ENCODE measurements around the gene NHSL1.
A peak's percentile ranks its signal among the peaks of the same experiment; 100 is the strongest.

Gene NHSL1, protein sequence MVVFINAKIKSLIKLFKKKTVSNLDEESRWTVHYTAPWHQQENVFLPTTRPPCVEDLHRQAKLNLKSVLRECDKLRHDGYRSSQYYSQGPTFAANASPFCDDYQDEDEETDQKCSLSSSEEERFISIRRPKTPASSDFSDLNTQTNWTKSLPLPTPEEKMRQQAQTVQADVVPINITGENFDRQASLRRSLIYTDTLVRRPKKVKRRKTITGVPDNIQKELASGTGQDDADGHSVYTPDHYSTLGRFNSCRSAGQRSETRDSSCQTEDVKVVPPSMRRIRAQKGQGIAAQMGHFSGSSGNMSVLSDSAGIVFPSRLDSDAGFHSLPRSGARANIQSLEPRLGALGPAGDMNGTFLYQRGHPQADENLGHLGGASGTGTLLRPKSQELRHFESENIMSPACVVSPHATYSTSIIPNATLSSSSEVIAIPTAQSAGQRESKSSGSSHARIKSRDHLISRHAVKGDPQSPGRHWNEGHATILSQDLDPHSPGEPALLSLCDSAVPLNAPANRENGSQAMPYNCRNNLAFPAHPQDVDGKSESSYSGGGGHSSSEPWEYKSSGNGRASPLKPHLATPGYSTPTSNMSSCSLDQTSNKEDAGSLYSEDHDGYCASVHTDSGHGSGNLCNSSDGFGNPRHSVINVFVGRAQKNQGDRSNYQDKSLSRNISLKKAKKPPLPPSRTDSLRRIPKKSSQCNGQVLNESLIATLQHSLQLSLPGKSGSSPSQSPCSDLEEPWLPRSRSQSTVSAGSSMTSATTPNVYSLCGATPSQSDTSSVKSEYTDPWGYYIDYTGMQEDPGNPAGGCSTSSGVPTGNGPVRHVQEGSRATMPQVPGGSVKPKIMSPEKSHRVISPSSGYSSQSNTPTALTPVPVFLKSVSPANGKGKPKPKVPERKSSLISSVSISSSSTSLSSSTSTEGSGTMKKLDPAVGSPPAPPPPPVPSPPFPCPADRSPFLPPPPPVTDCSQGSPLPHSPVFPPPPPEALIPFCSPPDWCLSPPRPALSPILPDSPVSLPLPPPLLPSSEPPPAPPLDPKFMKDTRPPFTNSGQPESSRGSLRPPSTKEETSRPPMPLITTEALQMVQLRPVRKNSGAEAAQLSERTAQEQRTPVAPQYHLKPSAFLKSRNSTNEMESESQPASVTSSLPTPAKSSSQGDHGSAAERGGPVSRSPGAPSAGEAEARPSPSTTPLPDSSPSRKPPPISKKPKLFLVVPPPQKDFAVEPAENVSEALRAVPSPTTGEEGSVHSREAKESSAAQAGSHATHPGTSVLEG (N-terminal part only)

DNA sequence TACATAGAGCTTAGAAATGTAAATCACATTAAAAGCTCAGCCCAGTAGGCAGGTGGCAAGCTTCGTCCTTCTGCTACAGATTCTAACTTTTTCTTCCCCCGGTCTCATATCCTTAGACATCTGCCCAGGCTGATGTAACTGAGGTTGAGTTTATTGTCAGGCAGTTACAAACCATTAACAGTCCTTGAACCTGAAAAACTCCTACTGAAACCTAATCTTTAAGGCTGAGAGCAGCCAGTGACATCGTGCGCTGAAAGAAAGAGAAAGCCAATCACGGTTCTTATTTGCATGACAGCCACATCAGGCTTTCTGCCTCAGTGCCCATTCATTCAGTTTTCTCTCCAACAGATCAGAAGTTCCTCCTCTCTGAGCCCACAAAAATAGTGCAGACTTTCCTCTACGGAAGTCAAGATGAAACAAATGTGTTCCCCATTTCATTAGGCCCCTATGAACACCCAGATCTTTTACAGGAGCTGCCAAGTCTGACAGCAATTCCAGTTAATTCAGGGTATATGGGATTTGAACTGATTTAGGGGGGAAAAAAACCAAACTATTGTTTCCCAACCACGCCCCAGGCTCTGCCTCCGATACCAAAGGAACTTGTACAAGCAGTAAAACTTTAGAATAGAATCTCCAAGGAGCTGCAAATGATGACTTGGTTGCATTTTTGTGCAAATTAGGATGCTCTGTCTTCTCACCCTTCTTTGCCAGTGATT is at the start of gene NHSL1:
TSS of gene NHSL1 (minus strand) at position 192 of the 716 bp plus-strand sequence. CDS start 204 bp downstream, outside the sequence.
- DNase-seq (ENCODE audit: low read depth): no peak

DNA sequence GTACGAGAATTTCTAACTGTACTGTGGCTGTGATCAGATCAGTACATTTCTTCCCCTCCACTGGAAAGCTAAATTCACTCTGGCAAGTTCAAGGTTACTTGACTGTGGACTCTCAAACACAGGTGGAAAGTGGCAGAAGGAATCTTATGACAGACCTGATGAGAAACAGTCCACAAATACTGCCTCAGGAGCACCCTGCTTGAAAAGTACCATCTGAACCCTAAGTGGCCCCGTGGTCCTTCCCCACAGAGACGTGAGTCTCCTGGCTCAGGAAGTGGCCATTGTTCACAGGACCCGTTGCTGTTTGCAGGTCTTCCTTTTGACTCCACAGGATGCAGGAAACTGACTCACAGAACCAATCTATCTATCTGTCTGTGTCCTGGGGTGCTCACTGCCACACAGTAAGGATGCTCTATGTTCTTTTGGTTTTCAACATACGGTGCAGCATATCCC is 47.5 kb upstream of the NHSL1 start:
- DNase-seq (ENCODE audit: low read depth): peak; percentile 1

DNA sequence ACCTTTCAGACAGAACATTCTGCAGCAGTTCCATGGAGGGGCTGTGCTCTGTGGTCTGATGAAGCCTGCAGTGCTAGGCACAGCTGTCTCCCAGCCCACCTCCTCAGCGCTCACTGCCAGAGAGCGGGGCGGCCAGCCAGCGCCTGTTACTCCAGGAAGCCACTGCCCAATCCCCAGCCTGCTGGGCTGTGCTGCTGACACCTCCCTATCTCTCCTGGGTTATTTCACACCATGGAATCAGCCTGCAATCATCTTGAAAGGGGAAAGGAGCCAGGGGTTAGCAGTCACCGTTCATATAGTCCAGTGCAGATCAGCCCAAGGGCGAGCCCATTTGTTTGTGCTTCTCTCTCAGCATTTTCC is 46.3 kb upstream of the NHSL1 start:
- no peak for DNase-seq (ENCODE audit: low read depth)

DNA sequence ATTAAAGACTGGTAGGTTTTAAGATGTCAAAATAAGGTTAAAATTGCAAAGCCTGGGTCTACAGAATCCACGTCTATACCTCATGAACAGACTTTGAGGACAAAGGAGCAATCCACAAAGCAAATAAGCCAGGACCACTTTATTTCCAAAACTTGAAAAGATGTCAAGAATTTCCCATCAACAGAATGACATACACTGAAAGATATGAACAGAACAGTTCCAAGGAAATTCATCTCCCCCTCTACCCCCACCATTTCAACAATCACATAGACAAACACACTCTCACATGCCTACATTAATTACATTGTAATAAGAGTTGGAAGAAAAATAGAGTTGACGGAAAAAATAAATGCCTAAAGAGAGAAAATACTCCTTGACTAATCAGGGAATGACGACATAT is 45.2 kb upstream of the NHSL1 start:
- DNase-seq (ENCODE audit: low read depth): no peak

- no peak for DNase-seq (ENCODE audit: low read depth)
Measured at GRCh38 chr6:138543657-138544056, 44.4 kb upstream of the NHSL1 start.

DNA sequence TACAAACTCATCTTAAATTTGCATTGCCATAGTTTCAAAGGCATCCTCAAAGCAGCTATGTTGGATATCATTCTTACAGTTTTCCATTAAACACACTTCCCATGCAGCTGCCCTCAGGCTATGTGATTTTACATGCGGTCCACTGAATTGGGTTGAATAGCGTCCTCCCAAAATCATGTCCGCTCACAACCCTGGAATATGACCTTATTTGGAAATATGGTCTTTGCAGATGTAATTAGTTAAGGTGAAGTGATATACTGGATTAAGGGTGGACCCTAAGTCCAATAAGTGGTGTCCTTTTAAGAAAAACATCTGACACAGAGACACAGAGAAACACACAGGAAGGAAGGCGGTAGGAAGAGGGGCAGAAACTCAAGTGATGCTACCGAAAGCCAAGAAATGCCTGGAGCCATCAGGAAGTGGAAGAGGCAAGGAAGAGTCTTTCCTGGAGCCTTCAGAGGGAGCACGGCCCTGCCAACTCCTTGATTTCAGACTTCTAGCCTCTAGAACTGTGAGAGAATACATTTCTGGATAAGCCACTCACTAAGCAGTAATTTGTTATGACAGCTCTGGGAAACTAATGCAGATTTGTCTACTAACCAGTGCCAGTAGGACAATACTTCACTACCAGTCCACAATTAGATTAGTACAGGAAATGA is 42.7 kb upstream of the NHSL1 start:
- no peak for DNase-seq (ENCODE audit: low read depth)

- no peak for DNase-seq (ENCODE audit: low read depth)
Measured at GRCh38 chr6:138540468-138540867, 41.2 kb upstream of the NHSL1 start.

- no peak for DNase-seq (ENCODE audit: low read depth)
Measured at GRCh38 chr6:138539876-138540275, 40.6 kb upstream of the NHSL1 start.

GRCh38 chr6:138538390-138539031 is 39.2 kb upstream of the NHSL1 start:
- no peak for DNase-seq (ENCODE audit: low read depth)

DNA sequence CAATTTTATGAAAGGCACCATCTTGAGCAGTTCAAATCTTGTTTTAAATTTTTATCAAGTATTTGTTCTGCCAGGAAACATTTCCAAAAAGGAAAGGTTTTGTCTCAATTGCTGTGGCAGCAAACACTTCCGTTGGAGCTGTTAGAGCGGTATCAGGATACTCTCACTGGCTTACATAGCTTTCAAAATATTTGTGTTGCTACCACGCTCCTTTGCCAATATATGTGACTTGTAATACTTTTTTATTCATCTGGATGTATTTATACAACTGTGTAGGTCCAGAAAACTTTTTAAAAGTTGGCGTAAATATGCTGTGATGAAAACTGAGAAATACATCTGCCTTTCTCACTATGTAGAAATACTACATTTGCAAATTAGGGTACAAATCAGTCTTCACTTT is 37.8 kb upstream of the NHSL1 start:
- DNase-seq (ENCODE audit: low read depth): no peak

GRCh38 chr6:138535728-138536455 is 36.6 kb upstream of the NHSL1 start:
- DNase-seq (ENCODE audit: low read depth): no peak

DNA sequence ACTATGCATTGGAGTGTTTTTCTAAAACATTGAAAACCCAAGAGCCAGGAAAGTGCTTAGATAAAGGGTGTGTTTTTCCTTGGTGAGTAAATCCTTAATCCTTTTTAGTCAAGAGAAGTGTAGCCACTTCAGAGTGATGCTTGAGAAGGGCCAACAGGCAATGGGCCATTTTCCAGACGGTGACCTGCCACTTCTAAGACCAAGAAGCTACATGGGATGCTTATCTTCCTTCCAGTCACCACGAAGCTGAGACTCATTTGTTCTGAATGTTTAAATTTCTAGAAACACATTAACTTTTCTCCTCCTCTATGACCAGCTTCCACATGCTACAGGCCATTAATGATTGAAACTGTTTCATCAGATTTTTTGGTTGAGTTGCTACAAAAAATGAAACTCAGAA is 34.4 kb upstream of the NHSL1 start:
- DNase-seq (ENCODE audit: low read depth): no peak

DNA sequence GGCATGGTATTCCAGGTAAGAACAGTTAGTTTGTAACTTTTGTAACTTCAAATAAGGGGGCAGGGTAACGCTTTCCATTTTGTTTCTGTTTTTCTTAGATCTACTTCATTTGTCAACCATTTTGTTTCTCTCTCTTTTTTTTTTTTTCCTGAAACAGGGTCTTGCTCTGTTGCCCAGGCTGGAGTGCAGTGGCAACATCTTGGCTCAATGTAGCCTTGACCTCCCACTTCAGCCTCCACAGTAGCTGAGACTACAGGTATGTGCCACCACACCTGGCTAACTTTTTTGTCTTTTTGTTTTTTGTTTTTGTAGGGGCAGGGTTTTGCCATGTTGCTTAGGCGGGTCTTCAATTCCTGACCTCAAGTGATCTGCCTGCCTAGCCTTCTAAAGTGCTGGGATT is 32.1 kb upstream of the NHSL1 start:
- DNase-seq (ENCODE audit: low read depth): no peak

- DNase-seq (ENCODE audit: low read depth): no peak
Measured at GRCh38 chr6:138529478-138529877, 30.2 kb upstream of the NHSL1 start.

- no peak for DNase-seq (ENCODE audit: low read depth)
Measured at GRCh38 chr6:138528956-138529355, 29.7 kb upstream of the NHSL1 start.

GRCh38 chr6:138528137-138528536 is 28.8 kb upstream of the NHSL1 start:
- DNase-seq (ENCODE audit: low read depth): no peak

GRCh38 chr6:138527411-138528088 is 28.3 kb upstream of the NHSL1 start:
- no peak for DNase-seq (ENCODE audit: low read depth)

GRCh38 chr6:138526822-138527235 is 27.5 kb upstream of the NHSL1 start:
- DNase-seq (ENCODE audit: low read depth): no peak

- DNase-seq (ENCODE audit: low read depth): no peak
Measured at GRCh38 chr6:138525355-138525754, 26.1 kb upstream of the NHSL1 start.

Measured in activated T-cell treated with anti-CD3 and anti-CD28 coated beads for 48 hours (primary cell).